HG02759 (cell line): ENCODE results near the gene MEPE.

ENCODE experiments used
- ATAC-seq: cut with Tn5 transposase; IDR thresholded peaks from one replicate; pipeline ENCODE4 v1.9.1; 2021; ENCODE audit warnings: mild to moderate bottlenecking, moderate library complexity; ENCODE audit not compliant: unreplicated experiment

MEPE gene

GRCh38 chr4:87839592-87839946, 6.8 kb downstream of the MEPE start:
- no peak for ATAC-seq

GRCh38 chr4:87840149-87840548, 7.4 kb downstream of the MEPE start:
- no peak for ATAC-seq

DNA sequence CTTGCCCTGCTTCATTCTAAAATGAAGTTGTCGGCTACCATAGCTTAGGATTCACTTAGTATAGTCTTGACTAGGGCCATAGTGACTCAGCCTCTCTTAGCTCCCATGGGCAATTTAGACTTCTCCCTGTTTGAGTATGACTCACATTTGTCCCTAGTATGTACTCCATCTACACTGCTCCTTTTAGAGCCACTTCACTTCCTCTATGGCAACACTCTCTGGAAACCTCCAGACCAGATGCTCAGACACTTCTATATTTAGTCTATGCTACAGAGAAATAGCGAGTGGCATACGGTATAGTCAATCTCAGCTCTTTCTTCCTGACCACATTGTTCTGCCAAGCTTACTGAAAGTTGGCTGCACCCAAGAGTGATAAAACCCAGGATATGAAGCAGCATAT, 11.2 kb downstream of the MEPE start:
- ATAC-seq = no peak

- ATAC-seq = no peak
These were observed 11.7 kb downstream of the MEPE start for GRCh38 chr4:87844452-87844851.

DNA sequence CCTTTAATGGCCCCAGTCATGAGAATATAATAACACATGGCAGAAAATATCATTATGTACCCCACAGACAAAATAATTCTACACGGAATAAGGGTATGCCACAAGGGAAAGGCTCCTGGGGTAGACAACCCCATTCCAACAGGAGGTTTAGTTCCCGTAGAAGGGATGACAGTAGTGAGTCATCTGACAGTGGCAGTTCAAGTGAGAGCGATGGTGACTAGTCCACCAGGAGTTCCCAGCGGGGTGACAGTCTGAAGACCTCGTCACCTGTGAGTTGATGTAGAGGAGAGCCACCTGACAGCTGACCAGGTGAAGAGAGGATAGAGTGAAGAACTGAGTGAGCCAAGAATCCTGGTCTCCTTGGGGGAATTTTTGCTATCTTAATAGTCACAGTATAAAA, 13.5 kb downstream of the MEPE start:
- no peak for ATAC-seq

- peak; percentile 92 for ATAC-seq
These were observed 16.0 kb downstream of the MEPE start for GRCh38 chr4:87848622-87849351.

DNA sequence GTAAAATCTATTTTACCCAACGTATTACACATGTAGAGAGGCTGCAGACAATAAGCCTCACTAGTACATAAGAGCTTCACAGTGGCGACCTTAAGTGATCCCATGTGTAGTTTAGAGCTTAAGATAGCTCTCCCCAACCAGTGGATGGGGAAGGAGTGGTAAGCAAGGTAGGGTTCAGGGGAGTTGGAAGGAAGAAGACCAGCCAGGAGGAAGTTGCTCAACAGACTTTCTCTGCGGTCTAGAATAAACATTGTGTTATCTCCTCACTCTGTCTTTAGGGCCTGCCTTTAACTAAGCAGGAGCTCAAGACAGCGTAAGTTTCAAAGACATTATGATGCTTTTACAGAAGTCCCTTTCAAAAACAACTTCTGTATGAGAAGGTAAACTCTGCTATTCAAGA, 16.8 kb downstream of the MEPE start:
- ATAC-seq = no peak

- ATAC-seq = no peak
These were observed 18.6 kb downstream of the MEPE start for GRCh38 chr4:87851332-87851731.

DNA sequence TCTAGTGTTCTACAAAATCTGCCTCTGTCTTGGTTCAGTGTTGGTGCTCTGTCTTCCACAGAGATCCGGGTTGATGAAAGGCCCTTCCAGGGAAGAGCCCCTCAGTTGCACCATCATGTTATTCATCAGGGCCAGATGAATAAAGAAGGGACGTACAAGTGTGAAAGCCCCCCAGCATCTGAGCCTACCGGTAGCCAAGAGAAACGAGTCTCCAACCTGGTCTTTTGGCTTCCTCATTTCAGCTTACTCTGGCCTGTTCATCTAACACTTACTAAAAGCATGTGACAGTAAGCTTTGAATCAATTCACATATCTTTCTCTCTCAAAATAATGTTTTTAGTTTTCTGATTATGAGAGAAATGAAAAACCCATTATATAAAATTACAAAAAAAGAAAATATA, 19.2 kb downstream of the MEPE start:
- ATAC-seq = no peak

DNA sequence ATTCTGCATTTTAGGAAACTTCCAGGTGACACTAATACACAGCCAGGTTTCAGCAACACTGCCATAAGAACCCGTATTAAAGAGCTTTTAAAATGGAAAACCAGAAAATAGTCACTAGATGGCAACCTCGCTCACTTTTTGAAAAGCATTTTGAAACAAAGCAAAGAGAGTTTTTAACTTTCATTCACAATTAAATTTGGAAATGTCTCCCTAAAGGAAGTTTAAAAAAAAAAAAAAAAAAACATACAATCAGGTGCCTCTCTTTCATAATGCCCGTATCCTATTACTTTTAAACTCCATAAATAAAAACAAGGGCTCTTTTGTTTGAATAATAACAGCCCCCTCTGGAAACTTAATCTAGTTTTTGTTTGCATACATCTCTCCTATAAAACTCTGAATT, 20.3 kb downstream of the MEPE start:
- ATAC-seq = no peak

- no peak for ATAC-seq
These were observed 21.1 kb downstream of the MEPE start for GRCh38 chr4:87853891-87854290.

- no peak for ATAC-seq
These were observed 22.8 kb downstream of the MEPE start for GRCh38 chr4:87855559-87855958.

DNA sequence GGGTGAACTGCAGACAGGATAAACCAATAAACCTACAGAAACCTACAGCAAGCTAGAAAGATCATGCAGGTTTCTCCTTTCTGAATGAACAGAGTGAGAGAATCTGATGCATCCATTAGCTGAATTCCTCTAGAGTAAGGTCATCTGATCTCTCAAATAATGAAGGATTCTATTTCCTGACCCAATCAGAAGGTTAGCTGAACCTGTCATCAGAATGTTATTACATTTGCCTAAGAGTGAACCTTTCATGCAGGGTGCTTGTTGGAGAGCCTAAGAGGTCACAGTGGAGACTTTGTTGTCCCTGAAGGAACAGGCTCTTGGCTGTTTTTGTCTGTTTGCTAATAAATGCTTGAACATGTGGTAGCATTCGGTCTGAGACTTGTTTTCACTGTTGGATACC, 24.0 kb downstream of the MEPE start:
- no peak for ATAC-seq

DNA sequence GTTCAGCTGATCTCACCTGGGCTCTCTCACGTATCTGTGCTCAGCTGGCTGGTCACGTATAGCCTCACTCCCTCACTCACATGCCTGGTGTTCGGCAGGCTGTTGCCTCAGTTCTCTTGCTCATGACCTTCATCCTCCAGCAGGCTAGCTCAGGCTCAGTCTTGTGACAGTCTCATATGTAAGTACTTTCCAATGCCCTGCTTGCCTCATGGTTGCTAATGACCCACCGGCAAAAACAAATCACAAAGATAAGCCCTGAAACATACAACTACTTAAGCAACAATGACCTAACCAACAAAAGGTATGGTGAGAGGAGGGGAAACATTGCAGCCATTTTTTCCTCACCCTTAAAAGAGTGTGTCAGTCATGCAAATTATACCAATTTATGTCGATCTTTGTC, 25.0 kb downstream of the MEPE start:
- ATAC-seq = no peak

GRCh38 chr4:87862236-87862635, 29.5 kb downstream of the MEPE start:
- no peak for ATAC-seq

GRCh38 chr4:87863486-87863885, 30.7 kb downstream of the MEPE start:
- no peak for ATAC-seq

DNA sequence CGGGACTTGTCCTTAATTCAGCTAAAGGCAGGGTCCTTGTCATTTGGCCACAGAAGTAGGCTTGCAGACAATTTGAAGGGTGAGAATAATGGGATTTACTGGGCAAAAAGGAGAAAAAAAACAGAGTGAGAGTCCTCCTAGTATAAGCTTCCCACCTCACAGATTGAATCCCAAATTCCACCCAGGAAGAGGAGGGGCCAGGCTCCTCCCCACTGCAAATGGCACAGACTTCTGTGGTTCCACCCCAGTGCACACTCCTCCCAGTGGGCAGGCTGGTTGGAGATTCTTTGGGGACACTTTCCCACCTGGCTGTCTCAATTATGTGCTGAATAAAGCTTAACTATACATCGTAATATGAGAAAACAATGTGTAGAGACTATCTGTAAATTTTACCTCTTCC, 31.6 kb downstream of the MEPE start:
- no peak for ATAC-seq

GRCh38 chr4:87865288-87865687, 32.5 kb downstream of the MEPE start:
- no peak for ATAC-seq

- ATAC-seq = no peak
These were observed 33.3 kb downstream of the MEPE start for GRCh38 chr4:87865960-87866598.

DNA sequence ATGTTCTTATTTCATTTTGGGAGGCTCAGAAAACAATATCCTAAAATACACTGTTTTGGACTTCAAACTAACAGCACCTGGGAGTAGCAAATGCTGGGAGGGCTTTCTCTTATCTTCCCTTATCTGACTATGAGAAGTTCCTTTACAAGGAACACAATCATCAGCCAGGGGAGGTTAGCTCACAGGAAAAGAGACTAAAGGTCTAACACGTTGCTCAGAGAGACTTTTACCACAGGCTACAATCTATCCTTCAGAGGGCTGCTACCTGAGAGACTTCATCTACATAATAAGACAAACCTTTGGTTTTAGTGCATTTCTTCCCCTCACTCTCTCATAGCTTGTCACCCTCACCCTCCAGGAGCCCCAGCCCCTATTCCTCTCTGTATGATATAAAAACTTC, 35.8 kb downstream of the MEPE start:
- ATAC-seq = no peak

- ATAC-seq = no peak
These were observed 39.3 kb downstream of the MEPE start for GRCh38 chr4:87872028-87872427.

- no peak for ATAC-seq
These were observed 42.4 kb downstream of the MEPE start for GRCh38 chr4:87875191-87875590.

DNA sequence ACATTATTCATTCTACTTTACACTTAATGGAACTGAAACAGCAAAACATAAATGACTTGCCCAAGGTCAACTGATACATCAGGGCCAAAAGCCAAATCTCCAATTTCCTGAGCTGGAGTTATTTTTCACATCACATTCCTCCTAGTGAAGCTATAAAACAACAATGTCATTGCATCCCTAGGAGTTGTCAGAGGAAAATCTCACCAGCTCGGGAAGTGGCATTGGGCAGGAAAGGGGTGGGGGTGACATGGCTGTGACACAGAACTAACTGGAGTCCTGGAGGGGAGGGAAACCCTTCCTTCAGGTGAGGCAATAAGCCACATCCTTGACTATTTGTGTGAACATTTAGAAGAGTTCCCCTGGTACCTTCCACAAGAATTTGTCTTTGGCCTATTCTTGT, 47.3 kb downstream of the MEPE start:
- ATAC-seq = no peak
